Ascending aorta (tissue), 2 donors: ENCODE results near the gene PRR12. TPM values are rescaled to one million over a fixed set of nuclear protein-coding genes. Genes with fewer than 3 reads are reported as not detected.

Experiments
- DNase-seq, 2 donors: peaks; one replicate each; pipeline ENCODE4 v3.0.0-alpha.2; 2019; ENCODE audit warnings: low spot score in 2 of 2
- H3K27ac ChIP-seq, 2 donors: fragments of 200-600 bp; sonication (generic); one replicate each; pipeline ENCODE4 v1.5.1; 2016 to 2017; ENCODE audit warnings: mild to moderate bottlenecking in 1 of 2
- H3K27me3 ChIP-seq: fragments of 200-600 bp; sonication (generic); one replicate; pipeline ENCODE4 v1.5.1; 2017
- H3K36me3 ChIP-seq, 2 donors: fragments of 200-600 bp; sonication (generic); one replicate each; pipeline ENCODE4 v1.5.1; 2016
- H3K4me1 ChIP-seq, 2 donors: fragments of 200-600 bp; sonication (generic); one replicate each; pipeline ENCODE4 v1.5.1; 2016 to 2017; ENCODE audit warnings: mild to moderate bottlenecking in 1 of 2
- H3K4me3 ChIP-seq, 2 donors: fragments of 200-600 bp; sonication (generic); one replicate each; pipeline ENCODE4 v1.5.1; 2016 to 2017; ENCODE audit warnings: mild to moderate bottlenecking in 1 of 2
- H3K9me3 ChIP-seq, 2 donors: fragments of 200-600 bp; sonication (generic); one replicate each; pipeline ENCODE4 v1.5.1; 2016
- intact Hi-C: fragments of 100-400 bp; cut with DNase I; formaldehyde crosslinking; loops from one replicate; pipeline ENCODE4 v1.15.1; 2023
- total RNA-seq: library from RNA; depleted of rRNA; stranded (reverse); fragments of >200 nt; gene quantifications from one replicate; pipeline ENCODE4 v1.1.0, GENCODE V29; 2016
- TF ChIP-seq, protein P1 (sequence below), 3 experiments: fragments of 200-600 bp in 2 of 3; fragments of 450-650 bp in 1 of 3; sonication (generic) in 2 of 3; IDR thresholded peaks; one replicate each; pipeline ENCODE4 v1.5.1; 2016 to 2019; ENCODE audit warnings: antibody characterized with exemption in 3 of 3, mild to moderate bottlenecking in 1 of 3, moderate library complexity in 1 of 3

Gene PRR12
- total RNA-seq, 1 donor from 2014 or later: 23.6 TPM

- H3K36me3 ChIP-seq: peaks cover 9 to 15% of the 10 kb centered on the region in 2 donors
- TF ChIP-seq, protein P1, sequence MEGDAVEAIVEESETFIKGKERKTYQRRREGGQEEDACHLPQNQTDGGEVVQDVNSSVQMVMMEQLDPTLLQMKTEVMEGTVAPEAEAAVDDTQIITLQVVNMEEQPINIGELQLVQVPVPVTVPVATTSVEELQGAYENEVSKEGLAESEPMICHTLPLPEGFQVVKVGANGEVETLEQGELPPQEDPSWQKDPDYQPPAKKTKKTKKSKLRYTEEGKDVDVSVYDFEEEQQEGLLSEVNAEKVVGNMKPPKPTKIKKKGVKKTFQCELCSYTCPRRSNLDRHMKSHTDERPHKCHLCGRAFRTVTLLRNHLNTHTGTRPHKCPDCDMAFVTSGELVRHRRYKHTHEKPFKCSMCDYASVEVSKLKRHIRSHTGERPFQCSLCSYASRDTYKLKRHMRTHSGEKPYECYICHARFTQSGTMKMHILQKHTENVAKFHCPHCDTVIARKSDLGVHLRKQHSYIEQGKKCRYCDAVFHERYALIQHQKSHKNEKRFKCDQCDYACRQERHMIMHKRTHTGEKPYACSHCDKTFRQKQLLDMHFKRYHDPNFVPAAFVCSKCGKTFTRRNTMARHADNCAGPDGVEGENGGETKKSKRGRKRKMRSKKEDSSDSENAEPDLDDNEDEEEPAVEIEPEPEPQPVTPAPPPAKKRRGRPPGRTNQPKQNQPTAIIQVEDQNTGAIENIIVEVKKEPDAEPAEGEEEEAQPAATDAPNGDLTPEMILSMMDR (IDR thresholded peaks at IDR 0.05): peak; percentile 80 to 90 (median 84)
- intact Hi-C loops: loop anchor here (1.0 to 5.0 kb wide), 3 partner anchors 44 to 155 kb away; partner anchors contain the start of gene FLT3LG
- no peaks in the 10 kb centered on the region for H3K9me3 ChIP-seq
- peak in 1 of 2 donors; percentile 86 for DNase-seq
- no peaks in the 10 kb centered on the region for H3K27me3 ChIP-seq
- no peak overlapping the region for H3K27ac ChIP-seq
- no peaks in the 10 kb centered on the region for H3K4me1 ChIP-seq
- H3K4me3 ChIP-seq: no peak overlapping the region
These were observed 44.0 kb upstream of the PRR12 start for GRCh38 chr19:49546825-49547565.

DNA sequence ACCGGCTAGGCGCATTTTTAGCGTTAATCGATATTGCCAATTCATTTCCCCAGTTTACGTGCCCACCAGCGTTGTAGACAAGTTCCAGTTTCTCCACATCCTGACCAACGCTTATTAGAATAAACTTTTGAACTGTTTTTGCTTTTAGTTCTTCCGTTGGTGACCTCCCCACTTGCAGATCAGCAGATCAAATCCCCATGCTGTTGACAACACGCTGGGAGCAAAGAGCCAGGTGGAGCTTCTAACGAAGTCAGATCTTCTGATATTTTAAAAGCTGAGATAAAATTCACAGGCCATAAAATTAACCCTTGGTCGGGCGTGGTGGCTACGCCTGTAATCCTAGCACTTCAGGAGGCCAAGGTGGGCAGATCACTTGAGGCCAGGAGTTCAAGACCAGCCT lies 41.9 kb upstream of the PRR12 start:
- no peaks in the 10 kb centered on the region for H3K9me3 ChIP-seq
- H3K27ac ChIP-seq: no peak overlapping the region
- no peak overlapping the region for H3K4me3 ChIP-seq
- no peak for DNase-seq
- no peaks in the 10 kb centered on the region for H3K27me3 ChIP-seq
- no peaks in the 10 kb centered on the region for H3K4me1 ChIP-seq
- TF ChIP-seq, protein P1 (IDR thresholded peaks at IDR 0.05): no peak
- peaks cover 0 to 3% of the 10 kb centered on the region in 2 donors for H3K36me3 ChIP-seq
- intact Hi-C loops: loop anchor here (5.0 kb wide), 1 partner anchor 157 kb away; no protein-coding TSS in a partner anchor

DNA sequence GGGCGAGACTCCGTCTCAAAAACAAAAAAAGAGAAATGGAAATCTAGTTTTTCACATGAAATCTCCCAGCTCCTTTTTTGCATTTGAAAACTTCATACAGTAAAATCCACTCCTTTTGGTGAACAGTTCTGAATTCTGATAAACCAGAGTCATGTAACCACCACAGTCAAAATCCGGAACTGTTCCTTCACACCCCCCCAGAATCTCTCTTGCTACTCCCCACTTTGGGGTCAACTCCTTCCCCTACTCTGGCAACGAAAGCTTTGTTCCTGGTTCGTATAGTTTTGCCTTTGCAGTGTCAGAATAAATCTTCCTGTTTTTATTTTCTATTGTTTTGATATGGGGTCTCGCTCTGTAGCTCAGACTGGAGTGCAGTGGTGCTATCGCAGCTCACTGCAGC lies 39.5 kb upstream of the PRR12 start:
- Histone ChIP-seq H3K4me3 (no peak overlapping the region), H3K27me3 (no peaks in the 10 kb centered on the region), H3K4me1 (no peaks in the 10 kb centered on the region), H3K27ac (no peak overlapping the region), H3K36me3 (peaks cover 12 to 18% of the 10 kb centered on the region in 2 donors), H3K9me3 (no peaks in the 10 kb centered on the region)
- intact Hi-C loops: no loop called here
- no peak for DNase-seq
- TF ChIP-seq, protein P1 (IDR thresholded peaks at IDR 0.05): no peak

DNA sequence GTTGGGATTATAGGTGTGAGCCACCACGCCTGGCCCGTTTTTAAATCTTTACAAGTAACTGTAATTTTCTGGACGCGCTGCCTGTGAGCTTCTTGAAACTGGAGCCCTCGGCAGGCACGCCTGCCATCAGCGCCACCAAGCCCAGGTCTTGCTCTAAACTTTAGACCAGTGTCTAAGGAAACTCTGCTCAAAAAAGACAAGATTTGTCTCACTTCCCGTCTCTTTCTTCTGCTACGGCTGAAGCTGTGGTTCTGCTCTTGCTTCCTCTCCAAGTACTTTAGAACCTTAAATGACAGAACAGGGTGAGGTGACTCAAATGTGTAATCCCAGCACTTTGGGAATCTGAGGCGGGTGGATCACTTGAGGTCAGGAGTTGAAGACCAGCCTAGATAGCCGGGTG lies 38.2 kb upstream of the PRR12 start:
- no peak overlapping the region for H3K4me3 ChIP-seq
- TF ChIP-seq, protein P1 (IDR thresholded peaks at IDR 0.05): no peak
- DNase-seq: no peak
- H3K27ac ChIP-seq: no peak overlapping the region
- intact Hi-C loops: no loop called here
- no peaks in the 10 kb centered on the region for H3K27me3 ChIP-seq
- peaks cover 25 to 30% of the 10 kb centered on the region in 2 donors for H3K36me3 ChIP-seq
- no peaks in the 10 kb centered on the region for H3K9me3 ChIP-seq
- no peaks in the 10 kb centered on the region for H3K4me1 ChIP-seq

GRCh38 chr19:49553451-49554271 lies 37.3 kb upstream of the PRR12 start:
- TF ChIP-seq, protein P1 (IDR thresholded peaks at IDR 0.05): no peak
- DNase-seq: no peak
- H3K27ac ChIP-seq: no peak overlapping the region
- H3K9me3 ChIP-seq: no peaks in the 10 kb centered on the region
- H3K4me3 ChIP-seq: no peak overlapping the region
- intact Hi-C loops: no loop called here
- H3K27me3 ChIP-seq: no peaks in the 10 kb centered on the region
- peaks cover 34 to 38% of the 10 kb centered on the region in 2 donors for H3K36me3 ChIP-seq
- no peaks in the 10 kb centered on the region for H3K4me1 ChIP-seq
